GM18909 (cell line): ENCODE data around the gene RASSF5.
"Not testable (repeated sequence)": the region's sequence is repeated elsewhere in the genome, so short reads cannot be mapped to it uniquely, and the experiment has no call there.

Experiments
- ATAC-seq: cut with Tn5 transposase; IDR thresholded peaks from one replicate; pipeline ENCODE4 v1.9.1; 2021; ENCODE audit warnings: mild to moderate bottlenecking; ENCODE audit not compliant: unreplicated experiment, poor library complexity

Gene RASSF5

DNA sequence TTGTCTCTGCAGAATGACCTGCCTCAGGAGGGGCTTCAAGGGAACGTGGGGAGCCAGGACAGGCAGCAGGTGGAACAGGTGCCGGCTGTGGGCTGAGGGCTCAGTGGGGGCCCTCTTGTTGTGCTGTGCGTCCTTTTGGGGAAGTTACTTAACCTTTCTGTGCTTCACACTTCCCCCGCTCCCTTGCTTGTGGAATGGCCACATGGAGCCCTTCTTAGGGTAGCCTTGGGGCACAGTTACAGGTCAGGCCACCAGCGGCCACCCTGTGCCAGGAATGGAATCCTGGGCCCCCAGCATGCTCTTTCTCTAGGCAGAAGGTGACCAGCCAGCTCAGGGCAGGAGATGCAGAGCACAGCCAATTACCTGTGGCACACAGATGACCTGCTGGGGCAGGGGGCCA, 34.4 kb upstream of the RASSF5 start:
- no peak for ATAC-seq

DNA sequence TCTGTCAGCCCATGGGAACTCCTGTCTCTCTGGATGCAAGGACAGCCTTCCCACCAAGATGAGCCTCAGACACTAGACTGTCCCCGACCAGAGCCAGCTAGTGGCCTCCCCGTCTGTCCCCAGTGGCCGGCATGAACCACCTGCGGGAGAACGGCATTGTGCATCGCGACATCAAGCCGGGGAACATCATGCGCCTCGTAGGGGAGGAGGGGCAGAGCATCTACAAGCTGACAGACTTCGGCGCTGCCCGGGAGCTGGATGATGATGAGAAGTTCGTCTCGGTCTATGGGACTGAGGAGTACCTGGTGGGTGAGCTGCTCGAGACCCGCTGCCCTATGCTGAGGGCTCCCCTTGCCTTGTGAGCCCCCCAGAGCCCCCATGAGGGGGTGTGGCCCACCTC, 31.3 kb upstream of the RASSF5 start:
- ATAC-seq, result no peak

DNA sequence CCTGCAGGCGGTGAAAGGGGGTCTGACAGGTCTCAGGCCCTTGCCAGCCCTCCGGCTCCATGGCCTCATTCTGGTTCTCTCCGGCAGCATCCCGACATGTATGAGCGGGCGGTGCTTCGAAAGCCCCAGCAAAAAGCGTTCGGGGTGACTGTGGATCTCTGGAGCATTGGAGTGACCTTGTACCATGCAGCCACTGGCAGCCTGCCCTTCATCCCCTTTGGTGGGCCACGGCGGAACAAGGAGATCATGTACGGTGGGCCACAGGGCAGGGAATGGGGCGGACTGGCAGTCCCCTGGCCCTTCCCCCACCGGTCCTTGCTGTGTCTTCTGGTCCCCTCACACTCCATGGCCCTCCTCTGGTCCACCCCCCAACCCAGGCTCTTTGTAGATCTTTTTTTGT, 30.7 kb upstream of the RASSF5 start:
- ATAC-seq, result no peak

DNA sequence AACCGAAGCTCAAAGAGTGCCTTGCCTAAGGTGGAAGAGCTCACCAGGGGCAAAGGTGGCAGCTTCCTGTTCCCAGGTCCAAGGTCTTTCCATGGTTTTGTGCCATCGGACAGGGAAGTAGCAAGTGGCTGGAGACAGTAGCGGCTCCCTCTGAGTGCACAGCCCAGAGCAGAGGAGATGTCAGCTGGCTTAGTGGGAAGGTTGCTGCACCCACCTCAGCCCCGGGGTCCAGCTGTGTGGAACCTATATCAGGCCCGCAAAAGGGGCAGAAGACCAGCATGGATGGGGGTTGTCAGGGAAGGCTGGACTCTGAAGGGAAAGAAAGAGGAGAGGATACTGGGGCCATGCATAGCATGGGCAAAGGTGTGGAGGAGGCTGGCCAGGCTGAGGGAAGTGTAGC, 30.2 kb upstream of the RASSF5 start:
- no peak for ATAC-seq

DNA sequence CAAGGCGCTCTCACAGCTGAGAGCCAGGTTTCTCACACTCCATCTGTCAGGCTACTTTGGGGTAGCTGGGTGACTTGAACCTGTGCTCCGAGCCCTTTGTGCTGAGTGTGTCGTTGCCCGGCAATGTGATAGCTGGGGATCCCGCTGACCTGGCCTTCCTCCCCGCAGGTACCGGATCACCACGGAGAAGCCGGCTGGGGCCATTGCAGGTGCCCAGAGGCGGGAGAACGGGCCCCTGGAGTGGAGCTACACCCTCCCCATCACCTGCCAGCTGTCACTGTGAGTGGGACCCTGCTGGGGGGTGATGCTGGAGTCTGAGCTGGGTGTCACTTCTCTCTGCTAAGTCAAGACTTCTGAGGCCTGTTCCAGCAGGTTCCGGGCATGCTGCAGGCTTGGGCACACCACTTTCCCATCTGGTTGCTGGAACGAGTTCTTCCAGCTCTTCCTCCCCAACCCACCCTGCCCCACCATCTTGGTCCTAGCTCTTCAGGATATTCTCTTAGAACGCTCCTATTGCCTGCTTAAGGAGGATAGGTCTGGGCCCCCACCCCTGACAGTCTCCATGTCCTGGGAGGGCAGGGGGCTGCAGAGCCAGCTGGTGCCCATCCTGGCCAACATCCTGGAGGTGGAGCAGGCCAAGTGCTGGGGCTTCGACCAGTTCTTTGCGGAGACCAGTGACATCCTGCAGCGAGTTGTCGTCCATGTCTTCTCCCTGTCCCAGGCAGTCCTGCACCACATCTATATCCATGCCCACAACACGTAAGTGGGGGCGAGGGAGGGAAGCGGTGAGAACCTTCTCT, 29.6 kb upstream of the RASSF5 start:
- no peak for ATAC-seq

DNA sequence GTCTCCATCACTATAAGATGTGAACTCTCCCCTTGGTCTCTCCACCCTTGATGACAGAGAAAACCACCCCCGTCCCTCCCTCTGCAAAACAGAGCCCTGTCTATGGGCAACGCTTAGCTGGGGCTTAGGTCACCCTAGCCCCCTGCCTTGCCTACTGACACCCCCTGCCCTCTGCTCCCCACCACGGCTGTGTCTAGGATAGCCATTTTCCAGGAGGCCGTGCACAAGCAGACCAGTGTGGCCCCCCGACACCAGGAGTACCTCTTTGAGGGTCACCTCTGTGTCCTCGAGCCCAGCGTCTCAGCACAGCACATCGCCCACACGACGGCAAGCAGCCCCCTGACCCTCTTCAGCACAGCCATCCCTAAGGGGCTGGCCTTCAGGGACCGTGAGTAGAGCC, 28.6 kb upstream of the RASSF5 start:
- no peak for ATAC-seq

DNA sequence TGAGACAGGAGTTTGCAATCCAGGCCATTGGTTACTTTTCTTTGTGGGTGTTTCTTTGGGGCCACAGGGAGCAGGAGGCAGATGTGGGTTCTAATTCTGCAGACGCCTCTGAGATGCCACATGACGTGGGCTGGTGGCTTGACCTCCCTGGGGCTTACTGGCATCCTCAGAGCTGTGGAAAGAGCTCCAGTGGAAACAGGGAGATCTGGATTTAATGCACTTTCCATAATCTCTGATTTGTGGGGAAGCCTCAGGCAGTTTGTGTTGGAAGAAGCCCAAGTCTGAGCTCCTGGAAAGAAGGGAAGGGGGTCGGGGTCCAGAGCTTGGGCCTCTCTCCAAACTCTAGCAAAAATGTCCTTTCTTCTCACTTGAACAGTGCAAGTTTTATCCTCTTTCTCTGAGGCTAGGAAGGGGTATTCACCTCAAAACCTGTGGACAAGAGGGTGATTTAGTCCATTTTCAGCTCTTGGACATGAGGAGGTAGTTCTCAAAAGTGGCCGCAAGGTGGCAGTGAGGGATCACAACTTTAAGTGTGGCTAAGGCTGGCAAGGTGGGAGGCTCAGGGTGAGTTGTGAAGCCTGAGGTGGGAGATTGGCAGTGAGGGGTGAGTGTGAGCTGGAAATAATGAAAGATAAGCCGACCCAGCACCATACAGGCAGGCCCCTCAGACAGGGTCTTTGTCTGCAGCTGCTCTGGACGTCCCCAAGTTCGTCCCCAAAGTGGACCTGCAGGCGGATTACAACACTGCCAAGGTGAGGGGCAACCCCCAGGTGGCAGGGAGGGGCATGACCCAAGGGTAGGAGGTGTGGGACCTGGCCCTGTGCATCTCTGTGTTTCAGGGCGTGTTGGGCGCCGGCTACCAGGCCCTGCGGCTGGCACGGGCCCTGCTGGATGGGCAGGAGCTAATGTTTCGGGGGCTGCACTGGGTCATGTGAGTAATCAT, 27.9 kb upstream of the RASSF5 start:
- no peak for ATAC-seq

DNA sequence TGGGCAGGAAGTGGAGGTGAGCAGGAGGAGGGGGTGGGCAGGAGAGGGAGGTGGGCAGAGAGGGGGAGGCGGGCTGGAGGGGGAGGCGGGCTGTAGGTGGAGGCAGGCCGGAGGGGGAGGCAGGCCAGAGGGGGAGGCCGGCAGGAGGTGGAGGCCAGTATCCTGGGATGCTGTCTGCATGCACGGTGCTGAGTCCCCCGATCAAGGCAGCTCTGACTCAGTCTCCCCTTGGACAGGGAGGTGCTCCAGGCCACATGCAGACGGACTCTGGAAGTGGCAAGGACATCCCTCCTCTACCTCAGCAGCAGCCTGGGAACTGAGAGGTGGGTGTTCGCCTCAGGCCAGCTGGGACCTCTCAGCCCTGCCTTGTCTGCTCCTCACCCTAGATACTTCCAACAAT, 27.1 kb upstream of the RASSF5 start:
- ATAC-seq, result no peak

DNA sequence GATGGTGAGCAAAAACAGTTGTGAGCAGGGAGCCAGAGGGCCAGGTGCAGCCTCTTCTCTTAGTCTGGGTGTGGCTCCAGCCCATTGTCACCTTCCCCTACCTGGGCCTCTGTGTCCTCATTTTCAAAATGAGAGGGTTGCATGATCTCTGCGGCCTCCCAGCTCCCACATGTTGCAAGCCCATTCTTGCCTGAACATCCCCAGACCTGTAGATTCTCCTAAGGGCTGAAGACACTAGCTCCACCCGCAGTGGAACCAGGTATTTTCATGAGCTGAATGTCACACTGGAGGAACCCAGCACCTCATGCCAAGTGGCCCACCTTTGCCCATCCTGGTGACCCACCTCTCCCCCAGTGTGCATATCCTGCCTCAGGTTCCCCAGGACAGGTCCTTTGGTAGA, 24.7 kb upstream of the RASSF5 start:
- ATAC-seq, result no peak

DNA sequence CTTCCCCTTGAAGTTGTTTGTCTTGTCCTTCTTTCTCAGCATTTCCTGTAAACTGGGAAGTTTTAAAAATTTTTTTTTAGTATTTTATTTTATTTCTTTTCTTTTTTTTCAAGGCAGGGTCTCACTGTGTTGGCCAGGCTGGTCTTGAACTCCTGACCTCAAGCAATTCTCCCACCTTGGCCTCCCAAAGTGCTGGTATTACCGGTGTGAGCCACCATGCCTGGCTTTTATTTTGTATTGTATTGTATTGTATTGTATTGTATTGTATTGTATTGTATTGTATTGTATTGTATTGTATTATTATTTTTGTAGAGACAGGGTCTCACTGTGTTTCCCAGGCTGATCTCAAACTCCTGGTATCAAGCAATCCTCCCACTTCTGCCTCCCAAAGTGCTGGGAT, 23.5 kb upstream of the RASSF5 start:
- not testable (repeated sequence) for ATAC-seq

DNA sequence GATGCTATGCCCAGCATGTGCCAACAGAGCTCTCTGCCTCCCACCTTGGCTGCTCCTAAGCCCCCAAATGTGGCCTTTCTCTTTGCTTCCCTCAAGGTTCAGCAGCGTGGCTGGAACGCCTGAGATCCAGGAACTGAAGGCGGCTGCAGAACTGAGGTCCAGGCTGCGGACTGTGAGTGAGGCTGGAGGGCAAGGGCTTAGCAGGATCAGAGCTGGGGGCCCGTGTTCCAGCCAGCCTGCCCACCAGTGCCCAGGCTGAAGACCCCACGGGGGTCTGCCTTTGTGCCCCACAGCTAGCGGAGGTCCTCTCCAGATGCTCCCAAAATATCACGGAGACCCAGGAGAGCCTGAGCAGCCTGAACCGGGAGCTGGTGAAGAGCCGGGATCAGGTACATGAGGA, 22.4 kb upstream of the RASSF5 start:
- no peak for ATAC-seq

DNA sequence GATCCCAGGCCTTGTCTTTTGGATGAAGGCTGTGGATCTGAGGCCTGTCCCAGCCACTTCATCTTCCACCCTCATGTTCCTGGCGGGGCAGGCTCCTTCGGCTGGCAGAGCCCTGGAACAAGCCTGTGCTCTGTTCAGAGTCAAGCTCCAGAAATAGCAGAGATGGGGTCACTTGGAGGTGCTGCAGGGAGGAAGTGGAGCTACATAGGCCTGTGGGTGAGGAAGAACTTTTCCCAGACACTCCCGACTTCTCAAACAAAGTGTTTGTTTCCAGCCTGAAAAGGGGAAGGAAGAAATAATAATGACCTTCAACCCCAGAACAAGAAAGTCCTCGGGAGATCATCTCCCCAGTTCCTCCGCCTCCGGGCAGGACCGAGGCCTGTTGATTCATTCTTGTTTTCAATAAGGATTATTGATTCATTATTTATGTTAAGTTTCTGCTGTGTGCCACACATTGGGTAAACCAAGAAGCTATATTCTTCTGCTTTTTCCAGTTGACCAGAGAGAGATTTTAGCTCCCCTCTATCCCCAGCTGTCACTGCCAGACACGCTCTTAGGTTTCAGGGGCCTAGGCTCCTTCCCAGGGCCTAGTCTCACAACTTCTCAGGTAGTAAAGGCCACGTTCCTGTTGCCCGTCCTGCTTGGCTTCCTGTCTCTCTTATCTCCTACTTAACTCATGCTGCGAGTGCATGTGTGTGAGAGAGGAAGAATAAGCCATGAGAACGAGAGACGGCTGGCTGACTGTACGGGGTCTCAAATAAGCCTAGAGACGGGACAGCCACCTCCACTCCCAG, 20.1 kb upstream of the RASSF5 start:
- ATAC-seq, result no peak

DNA sequence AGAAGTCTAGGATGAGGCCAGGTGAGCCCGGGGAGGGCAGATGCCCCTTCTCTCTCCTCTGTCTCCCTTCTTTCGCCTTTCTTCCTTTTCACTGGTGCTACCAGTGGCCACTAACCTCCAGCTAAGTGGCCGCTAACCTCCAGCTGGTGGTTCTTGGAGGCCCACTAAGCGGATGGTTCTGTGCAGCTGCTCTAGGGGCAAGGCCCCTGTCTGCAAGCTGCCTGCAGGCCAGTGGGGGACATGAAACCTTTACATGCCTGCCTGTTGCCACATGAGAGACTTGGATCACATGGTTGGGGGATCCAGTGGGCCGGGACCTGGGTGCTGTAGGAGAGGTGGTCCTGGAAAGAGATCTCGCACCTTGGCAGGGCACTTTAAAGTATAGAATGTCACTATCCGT, 19.4 kb upstream of the RASSF5 start:
- no peak for ATAC-seq

DNA sequence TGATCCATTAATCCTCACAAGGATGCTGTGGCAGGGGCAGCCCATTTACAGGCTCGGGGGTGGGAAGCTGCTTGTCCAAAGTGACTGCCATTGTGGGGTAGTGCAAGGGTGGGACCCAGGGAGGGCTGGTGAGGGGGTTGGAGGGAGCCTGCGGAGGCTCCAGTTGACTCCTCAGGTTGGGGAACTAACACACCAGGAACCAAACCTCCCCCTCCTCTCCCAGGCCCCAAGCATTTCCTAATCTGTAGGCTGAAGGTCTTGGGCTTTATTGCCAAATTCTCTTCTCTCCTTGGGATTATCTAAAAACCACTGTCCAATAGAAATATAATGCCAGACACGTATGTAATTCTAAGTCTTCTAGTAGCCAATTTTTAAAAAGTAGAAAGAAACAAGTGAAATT, 18.9 kb upstream of the RASSF5 start:
- ATAC-seq, result no peak

DNA sequence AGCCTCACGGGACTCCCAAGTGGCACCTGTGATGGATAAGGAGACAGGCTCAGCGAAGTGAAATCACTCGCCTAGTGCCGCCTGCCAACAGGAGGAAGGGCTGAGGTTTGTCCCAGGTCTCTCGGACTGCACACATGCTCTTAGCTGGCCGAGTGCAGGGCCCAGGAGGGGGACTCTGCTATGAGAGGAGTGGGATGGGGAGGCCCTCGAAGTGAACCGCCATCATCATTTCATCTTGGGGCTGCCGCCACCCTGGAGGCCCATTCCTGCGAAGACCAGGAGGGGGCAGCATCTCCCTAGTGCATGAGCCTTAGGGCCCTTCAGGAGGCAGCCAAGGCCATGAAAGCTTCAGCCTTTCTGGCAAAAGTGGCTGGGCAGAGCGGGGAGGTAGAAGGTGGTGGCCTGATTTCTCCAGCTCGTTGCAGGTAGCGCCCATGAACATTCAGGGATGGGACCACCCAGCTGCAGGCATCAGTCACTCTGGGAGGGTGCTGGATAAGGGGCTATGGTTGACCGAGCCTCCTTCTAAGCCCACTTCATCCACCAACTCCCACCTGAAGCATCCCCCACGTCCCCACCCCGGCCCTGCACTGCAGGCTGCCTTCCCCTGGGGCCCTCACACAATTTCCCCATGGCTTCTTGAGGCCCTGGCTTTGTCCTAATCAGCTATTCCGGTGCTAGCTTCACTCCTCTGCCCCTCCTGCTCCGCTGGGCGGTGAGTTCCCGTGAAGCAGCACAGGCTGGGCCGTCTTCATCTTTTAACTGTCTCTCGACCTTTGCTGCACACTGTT, 17.2 kb upstream of the RASSF5 start:
- ATAC-seq, result peak; percentile 52

DNA sequence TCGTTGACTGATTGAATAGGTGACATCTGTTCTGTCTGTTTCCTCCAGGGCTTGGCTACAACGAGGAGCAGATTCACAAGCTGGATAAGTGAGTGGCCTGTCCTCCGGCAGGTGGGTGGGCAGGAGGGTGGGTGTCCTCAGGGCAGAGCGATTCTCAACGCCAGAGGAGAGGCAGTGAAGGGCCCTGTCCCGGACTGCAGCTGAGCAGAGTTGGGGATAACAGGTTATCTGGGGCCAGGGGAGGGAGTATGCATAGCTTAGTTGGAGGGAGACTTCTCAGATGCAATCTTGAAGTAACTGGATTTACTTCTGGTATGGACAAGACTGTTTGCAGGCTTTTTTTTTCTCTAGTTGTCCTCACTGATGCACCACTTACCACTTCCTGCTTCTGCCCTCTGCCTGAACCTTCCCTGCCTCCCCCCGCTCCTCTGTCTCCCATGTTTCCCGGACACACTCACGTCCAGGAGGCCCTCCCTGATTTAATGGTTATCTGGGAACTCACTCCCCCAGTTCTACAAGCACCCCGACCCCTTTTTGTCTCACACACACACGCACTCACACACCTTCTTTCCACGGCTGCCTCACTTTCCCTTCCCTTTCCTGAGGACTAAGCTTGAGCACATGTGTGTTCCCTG, 16.4 kb upstream of the RASSF5 start:
- ATAC-seq, result no peak

DNA sequence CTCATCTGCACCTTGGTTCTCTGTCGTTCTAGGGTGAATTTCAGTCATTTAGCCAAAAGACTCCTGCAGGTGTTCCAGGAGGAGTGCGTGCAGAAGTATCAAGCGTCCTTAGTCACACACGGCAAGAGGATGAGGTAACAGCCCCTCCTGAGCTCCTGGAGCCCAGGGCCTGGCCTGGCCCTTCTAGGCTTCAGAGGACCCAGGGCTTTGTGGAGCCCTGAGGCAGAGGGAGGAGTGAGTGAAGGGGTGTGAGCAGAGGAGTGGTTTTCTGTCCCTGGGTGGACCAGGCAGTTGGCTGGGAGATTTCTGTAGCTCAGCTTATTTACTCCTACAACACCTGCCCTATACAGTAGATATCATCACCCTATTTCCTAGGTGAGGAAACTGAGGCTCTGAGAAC, 15.7 kb upstream of the RASSF5 start:
- ATAC-seq, result no peak

DNA sequence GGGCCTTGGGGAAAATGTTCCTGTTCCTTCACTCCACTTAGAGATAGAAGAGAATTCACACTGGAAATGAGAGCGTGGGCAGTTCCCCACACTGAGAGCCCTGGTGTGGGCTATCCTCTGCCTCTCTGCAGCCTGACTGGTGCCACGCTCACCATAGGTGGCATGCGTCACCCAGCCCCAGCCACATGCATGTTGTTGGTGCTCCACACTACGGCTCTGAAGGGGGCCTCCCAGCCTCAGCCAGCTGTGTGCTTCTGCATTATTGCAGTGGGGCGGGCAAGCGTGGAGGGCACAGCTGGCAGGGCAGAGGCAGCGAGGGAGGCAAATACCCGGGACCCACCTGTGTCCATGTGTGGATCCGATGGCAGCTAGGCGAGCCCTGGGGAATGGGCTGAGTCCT, 14.7 kb upstream of the RASSF5 start:
- ATAC-seq, result no peak

DNA sequence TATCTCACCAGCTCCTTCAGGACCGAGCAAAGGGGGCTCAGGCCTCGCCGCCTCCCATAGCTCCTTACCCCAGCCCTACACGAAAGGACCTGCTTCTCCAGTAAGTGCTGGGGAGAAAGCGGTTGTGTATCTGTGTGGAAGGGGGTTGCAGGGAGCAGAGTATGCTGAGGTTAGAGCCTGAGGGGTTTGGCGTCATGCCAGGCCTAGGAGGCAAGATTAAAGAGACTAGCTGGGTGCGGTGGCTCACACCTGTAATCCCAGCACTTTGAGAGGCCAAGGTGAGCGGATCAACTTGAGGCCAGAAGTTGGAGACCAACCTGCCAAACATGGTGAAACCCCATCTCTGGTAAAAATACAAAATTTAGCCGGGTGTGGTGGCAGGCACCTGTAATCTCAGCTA, 14.1 kb upstream of the RASSF5 start:
- no peak for ATAC-seq
